GM12878 (cell line): ENCODE results near the gene GGT5. TPM values are rescaled to one million over a fixed set of nuclear protein-coding genes. Genes with fewer than 3 reads are reported as not detected.

Source experiments
- ATAC-seq: fragments of 200-7000 bp; cut with Tn5 transposase; 3 replicates; pipeline ENCODE4 v1.9.1; 2020; ENCODE audit warnings: mild to moderate bottlenecking, moderate library complexity
- BruUV-seq: library from RNA; stranded (reverse); fragments of 400-500 nt; replicated peaks from 2 replicates; lab custom pipeline; 2021; lab: Mats Ljungman, UMichigan
- CTCF ChIA-PET: fragments of 300-600 bp; sonication (Branson Sonifier 250); formaldehyde crosslinking; extraction: SDS; loops from one replicate; lab custom pipeline; 2021; ENCODE audit warnings: inconsistent platforms; lab: Yijun Ruan, JAX
- POLR2A ChIA-PET: fragments of 350-600 bp; formaldehyde crosslinking; extraction: SDS; loops from one replicate; lab custom pipeline; 2021; ENCODE audit warnings: inconsistent platforms; lab: Charles Lee
- RAD21 ChIA-PET: fragments of 300-600 bp; sonication (Branson Sonifier 250); formaldehyde crosslinking; loops from one replicate; lab custom pipeline; 2023; ENCODE audit warnings: antibody characterized with exemption; ENCODE audit not compliant: unreplicated experiment; lab: Charles Lee
- SMC1A ChIA-PET: fragments of 300-600 bp; sonication (Branson Sonifier 250); formaldehyde crosslinking; loops from one replicate; lab custom pipeline; 2023; ENCODE audit not compliant: unreplicated experiment, uncharacterized antibody; lab: Charles Lee
- DNase-seq: peaks from one replicate; pipeline ENCODE4 v3.0.0-alpha.2; 2011; ENCODE audit warnings: low read depth, low spot score
- FAIRE-seq: peaks from 3 replicates; lab custom pipeline; 2011; peaks lifted over from hg19 to GRCh38; lab: Jason Lieb, UNC
- H2AFZ ChIP-seq: 2 replicates; pipeline ENCODE4 v1.6.0; 2011; ENCODE audit warnings: low read depth, low read length, control low read depth; ENCODE audit not compliant: control insufficient read depth
- H3K27ac ChIP-seq: 2 replicates; pipeline ENCODE4 v1.5.1; 2011; ENCODE audit warnings: control low read depth; ENCODE audit not compliant: control insufficient read depth, insufficient read depth
- H3K27me3 ChIP-seq, 2 experiments: replicated peaks in 1 of 2; 2 replicates each; pipeline versions ENCODE4 v1.6.0 to v1.6.1; 2011; ENCODE audit warnings: low read length in 1 of 2; ENCODE audit not compliant: control insufficient read depth in 2 of 2, insufficient read depth in 2 of 2
- H3K36me3 ChIP-seq, 2 experiments: 2 replicates each; pipeline ENCODE4 v1.5.1; 2011; ENCODE audit warnings: low read length in 1 of 2; ENCODE audit not compliant: control insufficient read depth in 2 of 2, insufficient read depth in 2 of 2
- H3K4me1 ChIP-seq: 2 replicates; pipeline ENCODE4 v1.6.1; 2011; ENCODE audit warnings: mild to moderate bottlenecking, low read length, moderate library complexity, mixed read lengths; ENCODE audit not compliant: control insufficient read depth, insufficient read depth
- H3K4me2 ChIP-seq: 2 replicates; pipeline ENCODE4 v1.6.0; 2011; ENCODE audit warnings: control low read depth; ENCODE audit not compliant: control insufficient read depth, insufficient read depth
- H3K4me3 ChIP-seq: fragments of 200-600 bp; sonication (generic); 2 replicates; pipeline ENCODE4 v1.5.1; 2016
- H3K79me2 ChIP-seq: 2 replicates; pipeline ENCODE4 v1.6.0; 2011; ENCODE audit warnings: low read length; ENCODE audit not compliant: control insufficient read depth, insufficient read depth
- H3K9ac ChIP-seq: 2 replicates; pipeline ENCODE4 v1.8.0; 2011; ENCODE audit warnings: low read length, control low read depth, mixed read lengths; ENCODE audit not compliant: control insufficient read depth, insufficient read depth
- H3K9me3 ChIP-seq: replicated peaks from 3 replicates; pipeline ENCODE4 v1.5.1; 2011; ENCODE audit warnings: mild to moderate bottlenecking, low read length; ENCODE audit not compliant: control insufficient read depth, insufficient read depth
- H4K20me1 ChIP-seq: 2 replicates; pipeline ENCODE4 v1.6.0; 2011; ENCODE audit not compliant: control insufficient read depth, insufficient read depth
- CREM ChIP-seq: IDR thresholded peaks from 2 replicates; pipeline ENCODE4 v1.6.1; 2014; ENCODE audit warnings: antibody characterized with exemption, low read depth
- EZH2 ChIP-seq: IDR thresholded peaks from 2 replicates; pipeline ENCODE4 v1.6.1; 2012; ENCODE audit warnings: low read depth, mild to moderate bottlenecking, control low read depth, inconsistent platforms, low read length, borderline replicate concordance; ENCODE audit not compliant: control insufficient read depth
- HDAC6 ChIP-seq: fragments of 200-600 bp; sonication (generic); IDR thresholded peaks from one replicate; pipeline ENCODE4 v1.8.0; 2017; ENCODE audit warnings: antibody characterized with exemption; ENCODE audit not compliant: unreplicated experiment
- IKZF1 ChIP-seq: fragments of 450-650 bp; conservative IDR thresholded peaks from 2 replicates; pipeline ENCODE4 v1.6.1; 2017; ENCODE audit warnings: antibody characterized with exemption, mild to moderate bottlenecking
- POLR2AphosphoS2 ChIP-seq: IDR thresholded peaks from 2 replicates; pipeline ENCODE4 v1.6.1; 2011; ENCODE audit warnings: low read depth, mild to moderate bottlenecking, low read length, improper control_type of control experiment, moderate library complexity
- RBBP5 ChIP-seq: fragments of 200-600 bp; sonication (generic); conservative IDR thresholded peaks from 2 replicates; pipeline ENCODE4 v1.6.1; 2016
- ZZZ3 ChIP-seq: IDR thresholded peaks from 2 replicates; pipeline ENCODE4 v1.6.1; 2011; ENCODE audit warnings: low read depth; ENCODE audit not compliant: control insufficient read depth, insufficient read length
- WGBS: methylation state at CpG from one replicate; pipeline ENCODE4 v1.1.6; 2016; ENCODE audit warnings: low lambda C conversion rate; ENCODE audit not compliant: insufficient replicate concordance, insufficient coverage; ENCODE audit errors: missing lambda C conversion rate; 5-methylcytosine and 5-hydroxymethylcytosine counted together
- in situ Hi-C: fragments of 300-500 bp; cut with MboI; formaldehyde crosslinking; loops from 9 replicates; pipeline ENCODE4 v1.14.3; 2018; ENCODE audit warnings: mixed read lengths
- intact Hi-C: fragments of 100-400 bp; cut with micrococcal nuclease; formaldehyde crosslinking; loops from one replicate; pipeline ENCODE4 v1.14.2; 2022; ENCODE audit not compliant: unreplicated experiment
- polyA plus RNA-seq, 11 experiments: library from polyadenylated mRNA; depleted of rRNA in 4 of 11; unstranded in 6 of 11; stranded (reverse) in 5 of 11; fragments of >200 nt; fragmentation: Nextera tagmentation in 4 of 11; fragmentation: Illumina TruSeq in 1 of 11; extraction: Ambion mirVana in 4 of 11; extraction: Trizol in 1 of 11; gene quantifications; 1 replicate in 1 of 11; 2 replicates in 10 of 11; pipeline versions ENCODE4 v1.2.1 to v1.2.3, GENCODE V29; 2011 to 2016; ENCODE audit warnings: inconsistent platforms in 2 of 11, missing spikeins in 2 of 11, low read depth in 1 of 11
- total RNA-seq, 4 experiments: library from RNA; depleted of rRNA in 3 of 4; stranded (reverse); fragments of >200 nt in 3 of 4; fragmentation: Illumina TruSeq in 1 of 4; extraction: Trizol in 1 of 4; gene quantifications; 2 replicates each; pipeline versions ENCODE4 v1.2.1 to v1.2.3, GENCODE V29; 2013 to 2021
- TF ChIP-seq, protein P1 (sequence below): IDR thresholded peaks from 2 replicates; pipeline ENCODE4 v1.6.1; 2012; ENCODE audit warnings: low read length, inconsistent platforms
- TF ChIP-seq, protein P2 (sequence below): IDR thresholded peaks from 2 replicates; pipeline ENCODE4 v1.6.1; 2012; ENCODE audit warnings: low read depth, low read length, improper control_type of control experiment
- TF ChIP-seq, protein P3 (sequence below): IDR thresholded peaks from 2 replicates; pipeline ENCODE4 v1.6.1; 2012; ENCODE audit warnings: improper control_type of control experiment, low read depth, low read length; ENCODE audit not compliant: insufficient replicate concordance
- TF ChIP-seq, protein P4 (sequence below): IDR thresholded peaks from 2 replicates; pipeline ENCODE4 v1.6.1; 2011; ENCODE audit warnings: low read depth, low read length, improper control_type of control experiment, borderline replicate concordance
- TF ChIP-seq, protein P5 (sequence below): IDR thresholded peaks from 2 replicates; pipeline ENCODE4 v1.6.1; 2012; ENCODE audit warnings: low read depth, low read length, improper control_type of control experiment

GGT5 gene
- total and polyA plus RNA-seq, 10 of the 15 experiments (the other 5 are each of a cell fraction or from before 2014, with no cell fraction given) = 0.34 TPM; not detected in 9

DNA sequence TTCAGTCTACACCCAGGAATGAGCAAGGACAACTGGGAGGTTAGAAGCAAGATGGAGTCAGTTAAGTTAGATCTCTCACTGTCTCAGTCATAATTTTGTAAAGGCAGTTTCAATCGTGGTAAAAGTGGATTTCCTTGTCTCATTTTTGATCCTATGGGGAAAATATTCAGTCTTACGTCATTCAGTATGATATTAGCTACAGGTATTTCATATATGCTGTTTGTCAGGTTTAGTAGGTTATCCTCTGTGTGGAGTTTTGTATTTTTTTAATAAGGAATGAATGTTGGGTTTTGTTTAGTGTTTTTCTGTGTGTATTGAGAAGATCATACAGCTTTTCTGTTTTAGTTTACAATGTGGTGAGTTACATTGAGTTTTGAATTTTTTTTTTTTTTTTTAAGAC is 37.5 kb upstream of the GGT5 start:
- H3K9me3 ChIP-seq = no peaks in the 10 kb centered on the region
- in situ Hi-C loops = no loop called here
- peaks cover 10% of the 10 kb centered on the region for H3K4me1 ChIP-seq
- no TSS peak for BruUV-seq
- no peaks in the 10 kb centered on the region for H3K36me3 ChIP-seq
- DNase-seq (no peak), FAIRE-seq (no peak), ATAC-seq (no peak)
- WGBS = 57% methylated on average over 2 of the region's 2 CpGs
- H3K27me3 ChIP-seq = no peaks in the 10 kb centered on the region
- H3K4me2 ChIP-seq = no peak overlapping the region
- H4K20me1 ChIP-seq = no peaks in the 10 kb centered on the region
- SMC1A ChIA-PET = interaction anchor here (1.2 to 4.2 kb wide), 2 partner anchors 9 to 20 kb away, joined by 3 to 21 read pairs; no protein-coding TSS in a partner anchor
- no peak overlapping the region for H3K4me3 ChIP-seq
- CTCF ChIA-PET = interaction anchor here (0.6 kb wide), 1 partner anchor 242 kb away, joined by 3 read pairs; no protein-coding TSS in a partner anchor
- no peak overlapping the region for H3K9ac ChIP-seq
- no peak overlapping the region for H3K27ac ChIP-seq
- intact Hi-C loops = no loop called here
- POLR2A ChIA-PET = interaction anchor here (0.6 kb wide), 1 partner anchor 273 kb away, joined by 5 read pairs; no protein-coding TSS in a partner anchor
- H3K79me2 ChIP-seq = peaks cover 37% of the 10 kb centered on the region
- H2AFZ ChIP-seq = no peak overlapping the region
- RAD21 ChIA-PET = no interaction called here
- TF ChIP-seq, protein P1, sequence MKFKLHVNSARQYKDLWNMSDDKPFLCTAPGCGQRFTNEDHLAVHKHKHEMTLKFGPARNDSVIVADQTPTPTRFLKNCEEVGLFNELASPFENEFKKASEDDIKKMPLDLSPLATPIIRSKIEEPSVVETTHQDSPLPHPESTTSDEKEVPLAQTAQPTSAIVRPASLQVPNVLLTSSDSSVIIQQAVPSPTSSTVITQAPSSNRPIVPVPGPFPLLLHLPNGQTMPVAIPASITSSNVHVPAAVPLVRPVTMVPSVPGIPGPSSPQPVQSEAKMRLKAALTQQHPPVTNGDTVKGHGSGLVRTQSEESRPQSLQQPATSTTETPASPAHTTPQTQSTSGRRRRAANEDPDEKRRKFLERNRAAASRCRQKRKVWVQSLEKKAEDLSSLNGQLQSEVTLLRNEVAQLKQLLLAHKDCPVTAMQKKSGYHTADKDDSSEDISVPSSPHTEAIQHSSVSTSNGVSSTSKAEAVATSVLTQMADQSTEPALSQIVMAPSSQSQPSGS = no peak
- TF ChIP-seq, protein P2, sequence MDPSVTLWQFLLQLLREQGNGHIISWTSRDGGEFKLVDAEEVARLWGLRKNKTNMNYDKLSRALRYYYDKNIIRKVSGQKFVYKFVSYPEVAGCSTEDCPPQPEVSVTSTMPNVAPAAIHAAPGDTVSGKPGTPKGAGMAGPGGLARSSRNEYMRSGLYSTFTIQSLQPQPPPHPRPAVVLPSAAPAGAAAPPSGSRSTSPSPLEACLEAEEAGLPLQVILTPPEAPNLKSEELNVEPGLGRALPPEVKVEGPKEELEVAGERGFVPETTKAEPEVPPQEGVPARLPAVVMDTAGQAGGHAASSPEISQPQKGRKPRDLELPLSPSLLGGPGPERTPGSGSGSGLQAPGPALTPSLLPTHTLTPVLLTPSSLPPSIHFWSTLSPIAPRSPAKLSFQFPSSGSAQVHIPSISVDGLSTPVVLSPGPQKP = no peak
- TF ChIP-seq RBBP5 = no peak
- no peak for TF ChIP-seq HDAC6
- TF ChIP-seq ZZZ3 = no peak
- TF ChIP-seq, protein P3, sequence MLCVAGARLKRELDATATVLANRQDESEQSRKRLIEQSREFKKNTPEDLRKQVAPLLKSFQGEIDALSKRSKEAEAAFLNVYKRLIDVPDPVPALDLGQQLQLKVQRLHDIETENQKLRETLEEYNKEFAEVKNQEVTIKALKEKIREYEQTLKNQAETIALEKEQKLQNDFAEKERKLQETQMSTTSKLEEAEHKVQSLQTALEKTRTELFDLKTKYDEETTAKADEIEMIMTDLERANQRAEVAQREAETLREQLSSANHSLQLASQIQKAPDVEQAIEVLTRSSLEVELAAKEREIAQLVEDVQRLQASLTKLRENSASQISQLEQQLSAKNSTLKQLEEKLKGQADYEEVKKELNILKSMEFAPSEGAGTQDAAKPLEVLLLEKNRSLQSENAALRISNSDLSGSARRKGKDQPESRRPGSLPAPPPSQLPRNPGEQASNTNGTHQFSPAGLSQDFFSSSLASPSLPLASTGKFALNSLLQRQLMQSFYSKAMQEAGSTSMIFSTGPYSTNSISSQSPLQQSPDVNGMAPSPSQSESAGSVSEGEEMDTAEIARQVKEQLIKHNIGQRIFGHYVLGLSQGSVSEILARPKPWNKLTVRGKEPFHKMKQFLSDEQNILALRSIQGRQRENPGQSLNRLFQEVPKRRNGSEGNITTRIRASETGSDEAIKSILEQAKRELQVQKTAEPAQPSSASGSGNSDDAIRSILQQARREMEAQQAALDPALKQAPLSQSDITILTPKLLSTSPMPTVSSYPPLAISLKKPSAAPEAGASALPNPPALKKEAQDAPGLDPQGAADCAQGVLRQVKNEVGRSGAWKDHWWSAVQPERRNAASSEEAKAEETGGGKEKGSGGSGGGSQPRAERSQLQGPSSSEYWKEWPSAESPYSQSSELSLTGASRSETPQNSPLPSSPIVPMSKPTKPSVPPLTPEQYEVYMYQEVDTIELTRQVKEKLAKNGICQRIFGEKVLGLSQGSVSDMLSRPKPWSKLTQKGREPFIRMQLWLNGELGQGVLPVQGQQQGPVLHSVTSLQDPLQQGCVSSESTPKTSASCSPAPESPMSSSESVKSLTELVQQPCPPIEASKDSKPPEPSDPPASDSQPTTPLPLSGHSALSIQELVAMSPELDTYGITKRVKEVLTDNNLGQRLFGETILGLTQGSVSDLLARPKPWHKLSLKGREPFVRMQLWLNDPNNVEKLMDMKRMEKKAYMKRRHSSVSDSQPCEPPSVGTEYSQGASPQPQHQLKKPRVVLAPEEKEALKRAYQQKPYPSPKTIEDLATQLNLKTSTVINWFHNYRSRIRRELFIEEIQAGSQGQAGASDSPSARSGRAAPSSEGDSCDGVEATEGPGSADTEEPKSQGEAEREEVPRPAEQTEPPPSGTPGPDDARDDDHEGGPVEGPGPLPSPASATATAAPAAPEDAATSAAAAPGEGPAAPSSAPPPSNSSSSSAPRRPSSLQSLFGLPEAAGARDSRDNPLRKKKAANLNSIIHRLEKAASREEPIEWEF = no peak
- TF ChIP-seq IKZF1 = no peak
- TF ChIP-seq, protein P4, sequence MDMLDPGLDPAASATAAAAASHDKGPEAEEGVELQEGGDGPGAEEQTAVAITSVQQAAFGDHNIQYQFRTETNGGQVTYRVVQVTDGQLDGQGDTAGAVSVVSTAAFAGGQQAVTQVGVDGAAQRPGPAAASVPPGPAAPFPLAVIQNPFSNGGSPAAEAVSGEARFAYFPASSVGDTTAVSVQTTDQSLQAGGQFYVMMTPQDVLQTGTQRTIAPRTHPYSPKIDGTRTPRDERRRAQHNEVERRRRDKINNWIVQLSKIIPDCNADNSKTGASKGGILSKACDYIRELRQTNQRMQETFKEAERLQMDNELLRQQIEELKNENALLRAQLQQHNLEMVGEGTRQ = no peak
- no peak for TF ChIP-seq POLR2AphosphoS2
- TF ChIP-seq CREM = no peak
- no peak for TF ChIP-seq EZH2
- TF ChIP-seq, protein P5, sequence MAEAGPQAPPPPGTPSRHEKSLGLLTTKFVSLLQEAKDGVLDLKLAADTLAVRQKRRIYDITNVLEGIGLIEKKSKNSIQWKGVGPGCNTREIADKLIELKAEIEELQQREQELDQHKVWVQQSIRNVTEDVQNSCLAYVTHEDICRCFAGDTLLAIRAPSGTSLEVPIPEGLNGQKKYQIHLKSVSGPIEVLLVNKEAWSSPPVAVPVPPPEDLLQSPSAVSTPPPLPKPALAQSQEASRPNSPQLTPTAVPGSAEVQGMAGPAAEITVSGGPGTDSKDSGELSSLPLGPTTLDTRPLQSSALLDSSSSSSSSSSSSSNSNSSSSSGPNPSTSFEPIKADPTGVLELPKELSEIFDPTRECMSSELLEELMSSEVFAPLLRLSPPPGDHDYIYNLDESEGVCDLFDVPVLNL = no peak
